Brain pericyte (primary cell): ENCODE measurements around the gene CAP1.
"Not testable (repeated sequence)": the region's sequence is repeated elsewhere in the genome, so short reads cannot be mapped to it uniquely, and the experiment has no call there.

ENCODE experiments used
- DNase-seq: peaks from one replicate; pipeline ENCODE4 v3.0.0-alpha.2; 2012; ENCODE audit warnings: low read depth, low spot score

The CAP1 gene

DNA sequence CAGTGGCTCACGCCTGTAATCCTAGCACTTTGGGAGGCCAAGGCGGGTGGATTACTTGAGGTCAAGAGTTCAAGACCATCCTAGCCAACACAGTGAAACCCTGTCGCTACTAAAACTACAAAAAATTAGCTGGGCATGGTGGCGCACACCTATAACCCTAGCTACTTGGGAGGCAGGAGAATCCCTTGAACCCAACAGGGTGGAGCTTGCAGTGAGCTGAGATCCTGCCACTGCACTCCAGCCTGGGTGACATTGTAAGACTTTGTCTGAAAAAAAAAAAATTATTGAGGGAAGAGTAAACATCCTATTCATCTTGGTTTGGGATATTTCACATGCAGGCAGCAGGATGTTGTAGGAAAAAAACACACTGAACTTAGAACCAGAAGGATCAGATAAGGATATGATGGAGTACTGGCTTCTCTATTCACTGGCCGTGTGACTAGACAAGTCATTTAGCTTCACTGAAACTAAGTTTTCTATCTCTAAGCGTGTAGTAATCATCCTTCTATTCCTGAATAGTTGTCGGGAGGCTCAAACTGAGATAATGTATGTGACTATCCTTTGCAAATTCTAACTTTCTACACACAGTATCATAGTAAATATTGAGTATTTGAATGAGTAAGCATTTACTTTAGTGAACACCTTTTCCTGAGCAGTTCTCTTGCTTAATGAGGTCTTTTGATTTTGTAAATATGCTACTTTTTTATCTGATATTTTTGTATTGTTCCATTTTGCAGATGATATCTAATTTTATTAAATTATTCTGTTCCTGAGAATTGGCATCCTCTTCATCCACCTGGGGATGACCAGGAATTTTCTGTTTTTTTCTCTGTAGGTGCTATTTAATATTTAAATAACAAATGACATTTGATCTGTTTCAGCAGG lies 18.2 kb downstream of the CAP1 start:
- DNase-seq, result no peak

DNA sequence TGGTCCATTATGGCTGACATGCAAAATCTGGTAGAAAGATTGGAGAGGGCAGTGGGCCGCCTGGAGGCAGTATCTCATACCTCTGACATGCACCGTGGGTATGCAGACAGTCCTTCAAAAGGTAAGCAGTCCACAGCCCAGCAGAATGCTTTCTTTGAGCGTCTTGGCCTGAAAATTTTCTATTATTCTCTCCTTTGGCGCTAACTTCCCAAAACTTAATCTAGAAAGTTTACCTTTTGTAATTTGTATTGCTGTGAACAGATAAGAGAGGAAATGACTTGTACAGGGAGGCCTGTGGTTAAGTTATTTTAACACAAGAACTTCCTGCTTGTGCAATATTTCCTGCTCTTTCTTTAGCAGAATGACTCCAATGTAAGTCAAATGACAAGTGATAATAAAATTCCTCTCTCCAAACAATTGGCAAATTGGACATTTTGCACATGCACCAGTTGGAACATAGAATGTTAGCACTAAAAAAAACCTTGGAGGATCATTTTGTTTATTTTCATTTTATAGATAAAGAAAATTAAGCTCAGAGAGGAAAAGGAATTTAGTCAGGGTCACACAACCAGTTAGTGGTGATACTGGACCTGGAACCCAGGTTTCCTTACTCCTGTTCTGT lies 18.9 kb downstream of the CAP1 start:
- no peak for DNase-seq

DNA sequence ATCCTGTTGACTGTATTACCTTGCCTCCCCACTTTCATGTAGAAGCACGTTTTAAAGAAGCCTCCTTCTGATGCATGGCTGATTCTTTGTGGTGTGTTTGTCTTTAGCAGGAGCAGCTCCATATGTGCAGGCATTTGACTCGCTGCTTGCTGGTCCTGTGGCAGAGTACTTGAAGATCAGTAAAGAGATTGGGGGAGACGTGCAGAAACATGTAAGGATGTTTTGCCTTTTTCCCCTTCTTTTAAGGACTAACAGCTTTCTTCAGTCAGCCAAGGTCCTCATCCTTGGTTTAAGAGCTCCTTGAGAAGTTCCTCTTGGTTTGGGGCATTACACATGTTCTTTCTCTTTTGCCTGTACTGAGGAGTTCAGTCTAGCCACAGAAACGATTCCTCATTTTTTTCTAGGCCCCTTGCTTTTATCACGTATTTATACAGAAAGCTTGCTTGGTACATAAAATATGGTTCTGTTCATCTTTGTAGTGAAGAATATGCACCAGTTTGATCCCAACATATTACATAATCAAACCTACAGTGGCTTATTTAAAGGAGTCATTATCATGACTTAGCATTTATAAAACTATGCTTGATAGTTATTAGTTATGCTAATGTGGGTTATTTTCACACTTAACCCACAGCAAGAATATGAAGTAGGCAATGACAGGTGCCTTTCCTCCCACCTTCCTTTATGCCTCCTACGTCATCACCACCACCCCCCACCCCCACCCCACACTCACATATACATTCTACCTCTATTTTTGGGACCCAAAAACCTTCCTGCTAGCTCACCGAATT lies 19.6 kb downstream of the CAP1 start:
- DNase-seq, result no peak

DNA sequence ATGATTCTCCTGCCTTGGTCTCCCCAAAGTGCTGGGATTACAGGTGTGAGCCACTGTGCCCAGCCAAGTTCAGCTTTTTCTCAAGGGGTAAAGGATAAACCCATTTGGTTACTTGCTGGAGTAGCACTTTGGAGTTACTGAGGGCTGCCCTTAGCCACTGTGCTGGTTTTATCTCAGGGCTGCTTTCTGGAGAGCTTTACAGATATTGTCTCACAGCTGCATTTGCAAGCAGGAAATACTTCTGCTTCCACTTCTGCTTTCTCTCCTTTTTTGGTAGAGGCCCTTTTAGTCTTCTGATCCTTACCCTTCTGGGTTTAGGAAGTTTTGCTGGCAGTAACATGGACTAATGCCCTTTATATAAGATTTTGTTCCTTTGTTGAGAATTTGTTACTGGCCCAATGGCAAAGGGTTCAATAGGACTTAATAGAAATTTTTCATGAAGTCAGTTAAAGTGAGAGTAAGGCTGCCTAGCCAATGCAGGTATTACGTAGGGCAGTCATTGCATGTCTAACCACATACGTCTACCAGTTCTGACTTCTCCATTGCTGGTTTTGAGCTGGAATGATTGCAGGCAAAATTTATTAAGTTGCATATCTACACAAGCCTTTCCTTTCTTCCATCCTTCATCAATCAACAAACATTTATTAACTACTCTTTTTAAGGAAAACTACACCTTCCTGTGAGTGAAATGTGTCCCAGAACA lies 24.4 kb downstream of the CAP1 start:
- no peak for DNase-seq

DNA sequence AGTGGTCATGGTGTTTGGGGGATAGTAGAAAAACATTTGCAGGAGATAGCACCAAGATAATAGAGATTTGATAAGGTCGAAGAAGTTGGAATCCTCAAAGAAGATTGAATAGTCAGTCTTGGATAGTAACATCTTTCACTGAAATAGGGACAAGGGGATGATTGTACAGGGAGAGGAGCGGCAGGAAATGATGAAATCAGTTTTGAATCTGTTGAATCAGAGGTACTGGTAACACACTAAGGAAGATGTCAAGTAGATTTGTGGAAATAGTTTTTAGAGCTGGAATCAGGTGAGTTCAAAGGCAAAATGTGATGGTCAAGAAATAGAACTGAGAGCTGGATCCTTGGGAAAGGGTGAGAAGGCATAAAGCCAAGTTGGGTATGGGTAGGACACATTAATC lies 26.5 kb downstream of the CAP1 start:
- DNase-seq, result no peak

DNA sequence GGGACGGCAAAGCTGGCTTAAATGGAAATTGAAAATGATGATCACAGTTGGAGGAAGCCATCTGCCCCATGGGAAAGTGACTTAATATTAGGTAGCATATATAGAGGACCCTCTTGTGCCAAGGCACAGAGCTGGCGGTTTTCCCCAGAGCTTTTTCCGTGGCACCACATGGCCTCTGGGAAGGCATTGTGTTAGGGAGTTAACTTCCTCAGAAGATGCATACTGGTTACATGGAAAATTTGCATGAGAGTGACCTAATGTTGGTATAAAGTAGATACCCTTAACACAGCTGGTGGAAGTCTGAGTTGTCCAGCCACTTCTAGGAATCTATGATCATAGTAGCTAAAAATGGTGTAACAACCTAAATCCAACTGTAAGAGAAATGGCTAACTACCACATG lies 27.3 kb downstream of the CAP1 start:
- DNase-seq, result no peak

DNA sequence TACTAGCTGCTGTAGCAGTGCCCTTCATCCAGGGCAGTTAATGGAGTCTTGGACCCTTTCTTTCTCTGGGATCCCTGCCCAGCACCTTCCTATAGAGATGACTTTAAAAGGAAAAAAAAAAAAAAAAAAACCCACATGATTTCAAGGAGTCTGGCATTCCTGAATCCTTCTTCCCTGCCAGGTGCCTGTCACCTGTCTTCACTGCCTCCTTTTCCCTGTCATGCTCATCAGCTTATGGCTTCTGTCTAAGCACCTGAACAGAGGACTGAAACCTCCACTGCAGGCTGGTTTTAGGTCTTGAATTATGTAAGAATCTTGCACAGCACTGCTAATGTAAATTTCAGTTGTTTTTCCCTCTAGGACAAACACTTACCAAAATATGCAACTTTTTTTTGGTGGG lies 31.6 kb downstream of the CAP1 start:
- DNase-seq, result no peak

DNA sequence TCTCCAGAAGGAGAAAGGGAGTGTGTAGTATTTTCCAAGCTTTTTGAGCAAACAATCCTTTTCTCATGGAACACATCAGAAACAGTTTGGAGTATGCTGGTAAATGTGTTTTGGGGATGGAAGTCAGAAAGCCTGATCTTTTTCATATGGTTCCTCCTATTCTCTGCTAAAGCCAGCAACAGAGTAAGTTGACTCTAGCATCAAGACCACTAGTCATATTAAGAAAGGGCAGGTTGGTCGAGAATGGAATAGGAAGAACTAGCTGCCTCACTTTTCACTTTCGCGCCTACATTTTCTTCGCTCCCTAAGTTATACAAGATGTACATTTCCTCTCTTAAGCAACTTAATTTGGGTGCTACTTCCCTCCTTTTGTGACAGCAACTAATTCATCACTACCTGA lies 32.5 kb downstream of the CAP1 start:
- no peak for DNase-seq

DNA sequence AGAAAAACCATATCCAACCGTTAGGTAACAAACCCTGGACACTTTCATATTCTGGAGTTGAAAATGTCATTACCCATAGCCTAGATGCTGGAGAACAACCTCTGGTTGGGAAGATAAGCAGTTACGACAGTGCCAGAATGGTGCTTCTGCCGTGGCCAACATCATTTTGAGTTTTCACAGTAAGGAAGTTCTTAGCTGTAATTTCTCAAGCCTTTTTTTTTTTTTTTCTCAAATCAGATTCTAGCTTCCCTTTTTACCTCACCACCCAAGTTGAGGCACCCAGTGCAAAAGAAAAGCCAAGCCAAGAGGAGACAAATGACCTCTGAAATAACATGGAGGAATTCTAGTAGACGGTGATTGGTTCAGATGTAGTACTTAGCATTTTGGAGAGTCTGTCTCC lies 34.7 kb downstream of the CAP1 start:
- no peak for DNase-seq

DNA sequence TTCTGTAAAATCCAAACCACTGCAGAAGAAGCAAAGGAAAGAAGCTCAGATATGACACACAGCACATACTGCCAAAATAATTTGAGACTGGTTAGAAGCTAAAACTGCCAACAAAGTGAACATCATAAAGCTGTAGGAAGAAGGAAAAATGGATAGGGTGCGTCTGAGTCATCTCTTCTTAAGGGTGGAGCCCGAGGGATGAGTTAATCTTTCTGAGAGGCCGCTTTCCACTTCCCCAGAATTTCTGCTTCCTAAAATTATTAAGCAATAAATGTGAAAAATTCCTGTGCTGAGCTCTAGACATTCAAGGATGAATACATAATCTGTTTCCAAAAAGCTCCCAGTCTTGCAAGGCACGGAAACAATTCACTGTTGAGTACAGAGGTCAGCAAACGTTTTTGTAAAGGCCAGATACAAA lies 36.4 kb downstream of the CAP1 start:
- no peak for DNase-seq

DNA sequence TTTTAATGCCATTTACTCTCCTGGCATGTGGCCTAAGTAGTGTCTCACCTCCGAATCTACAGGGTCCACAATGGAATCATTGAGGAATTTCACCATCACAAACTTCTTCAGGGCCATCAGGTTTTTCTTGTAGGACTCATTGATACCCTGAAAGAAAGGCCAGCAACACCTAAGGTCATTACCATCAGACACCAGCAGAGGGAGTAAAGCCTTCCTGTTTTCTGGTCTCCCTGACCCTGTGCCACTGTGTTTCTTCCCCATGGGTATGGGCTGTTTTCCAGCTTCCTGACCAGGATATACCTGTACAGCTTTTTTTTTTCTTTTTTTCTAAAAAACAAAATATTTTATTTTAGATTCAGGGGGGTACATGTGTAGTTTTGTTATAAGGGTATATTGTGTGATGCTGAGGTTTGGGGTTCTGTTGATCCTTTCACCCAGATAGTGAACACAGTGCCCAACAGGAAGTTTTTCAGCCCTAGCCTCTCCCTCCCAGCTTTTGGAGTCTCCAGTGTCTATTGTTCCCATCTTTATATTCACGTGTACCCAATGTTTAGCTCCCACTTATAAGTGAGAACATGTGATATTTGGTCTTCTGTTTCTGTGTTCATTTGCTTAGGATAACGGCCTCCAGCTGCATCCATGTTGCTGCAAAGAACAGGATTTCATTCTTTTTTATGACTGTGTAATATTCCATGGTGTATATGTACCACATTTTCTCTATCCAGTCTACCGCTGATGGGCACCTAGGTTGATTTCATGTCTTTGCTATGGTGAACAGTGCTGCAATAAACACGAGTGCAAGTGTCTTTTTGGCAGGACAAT lies 38.2 kb downstream of the CAP1 start:
- DNase-seq, result no peak

DNA sequence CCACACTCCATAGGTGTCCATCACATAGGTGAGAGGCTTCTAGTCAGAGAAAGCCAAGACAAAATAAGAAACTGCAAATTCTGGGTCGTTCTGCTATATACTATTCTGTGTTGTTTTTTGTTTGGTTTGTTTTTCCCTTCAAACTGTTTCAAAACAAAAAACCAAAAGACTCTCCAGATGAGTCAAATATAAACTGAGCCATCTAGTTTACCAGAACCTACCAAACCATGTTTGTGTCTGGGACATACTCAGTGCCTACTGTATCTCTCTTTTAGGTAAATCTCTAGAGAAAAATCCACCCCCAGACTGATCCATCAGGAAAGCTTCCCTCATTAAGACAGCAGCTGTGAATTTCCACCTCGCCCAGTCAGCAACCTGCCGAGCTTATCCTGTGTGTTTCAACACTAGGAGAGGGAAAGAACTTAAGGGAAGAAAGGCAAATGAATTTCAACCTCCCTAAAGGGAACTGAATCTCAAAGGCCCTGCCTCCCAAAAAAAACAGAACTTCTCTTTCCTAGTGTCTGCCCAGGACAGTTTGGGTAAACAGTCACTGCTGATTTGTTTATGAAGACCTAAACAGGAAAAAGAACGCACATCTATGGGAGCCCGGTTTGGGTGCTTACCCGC lies 39.4 kb downstream of the CAP1 start:
- no peak for DNase-seq

DNA sequence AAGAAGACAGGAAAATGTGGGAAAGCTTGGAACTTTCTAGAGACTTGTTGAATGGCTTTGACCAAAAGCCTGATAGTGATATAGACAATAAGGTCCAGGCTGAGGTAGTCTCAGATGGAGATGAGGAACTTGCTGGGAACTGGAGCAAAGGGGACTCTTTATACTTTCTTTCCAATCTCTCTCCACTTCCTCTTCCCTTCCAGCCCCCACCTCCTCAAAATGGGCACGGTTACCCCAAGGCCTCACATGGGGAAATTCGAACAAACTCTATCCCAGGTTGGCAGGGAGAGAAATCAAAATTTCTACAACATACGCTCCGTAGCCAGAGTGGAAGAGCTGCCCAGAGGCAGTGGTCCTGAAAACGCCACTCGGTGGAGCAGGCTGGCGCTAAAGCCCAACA lies 41.3 kb downstream of the CAP1 start:
- no peak for DNase-seq

DNA sequence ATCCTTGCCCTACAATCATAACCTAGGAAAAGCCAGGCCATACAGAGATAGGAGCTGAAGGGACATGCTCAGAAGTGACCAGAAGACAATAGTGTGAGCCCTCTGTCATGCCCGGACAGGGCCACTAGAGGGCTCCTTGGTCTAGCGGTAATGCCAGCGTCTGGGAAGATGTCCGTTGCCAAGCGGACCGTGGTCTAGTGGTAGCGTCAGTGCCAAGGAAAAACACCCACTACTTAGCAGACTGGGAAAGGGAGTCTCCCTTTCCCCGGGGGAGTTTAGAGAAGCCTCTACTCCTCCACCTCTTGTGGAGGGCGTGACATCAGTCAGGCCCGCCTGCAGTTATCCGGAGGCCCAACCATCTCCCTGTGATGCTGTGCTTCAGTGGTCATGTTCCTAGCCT lies 44.2 kb downstream of the CAP1 start:
- DNase-seq, result not testable (repeated sequence)

DNA sequence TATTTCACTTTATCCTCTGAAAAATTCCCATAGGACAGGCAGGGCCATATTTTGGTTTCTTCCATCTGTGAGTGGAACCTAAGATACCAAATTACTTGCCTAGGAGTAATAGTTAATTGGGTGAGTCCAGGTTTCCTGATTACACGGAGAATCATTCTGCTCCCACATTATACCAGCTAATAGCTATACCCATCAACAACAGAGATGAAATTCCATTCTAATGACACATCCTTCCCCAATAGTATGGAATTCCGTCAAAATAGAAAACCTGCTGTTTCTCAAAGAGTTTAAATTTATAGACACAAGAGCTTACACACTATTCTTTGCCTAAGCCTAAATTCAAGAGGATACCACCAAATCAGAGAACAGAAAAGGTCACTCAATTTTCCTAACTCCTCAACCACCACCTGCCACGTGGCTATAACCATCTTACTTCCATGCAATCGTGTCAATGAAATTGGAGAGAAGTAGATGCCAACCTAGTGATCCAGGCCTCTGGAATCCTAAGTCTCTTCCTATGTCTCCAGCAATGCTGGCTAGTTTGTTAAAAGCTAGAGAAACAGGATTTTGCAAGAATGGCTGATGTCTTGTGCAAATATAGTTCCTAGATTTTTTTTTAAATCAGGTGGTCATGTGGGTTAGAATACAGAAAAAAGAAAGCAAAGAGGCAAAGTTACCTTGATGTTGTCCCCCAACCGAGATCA lies 50.3 kb downstream of the CAP1 start:
- DNase-seq, result no peak

DNA sequence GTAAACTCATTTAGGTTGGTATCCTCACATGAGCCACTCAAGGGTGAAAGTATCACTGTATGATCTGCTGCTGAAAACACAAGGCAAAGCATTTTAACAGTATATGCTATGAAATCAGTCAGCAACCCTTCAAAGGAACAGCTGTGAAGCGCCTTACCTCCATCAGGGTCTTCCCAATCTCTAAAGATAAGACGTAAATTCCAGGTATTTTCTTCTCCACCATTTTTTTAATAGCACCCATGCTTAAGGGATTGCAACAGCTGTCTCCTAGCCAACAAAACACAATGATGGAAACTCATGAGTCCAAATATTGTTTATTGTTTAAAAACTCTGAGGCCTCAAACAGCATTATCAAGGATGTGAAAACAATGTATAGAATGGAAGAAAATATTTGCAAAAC lies 51.7 kb downstream of the CAP1 start:
- DNase-seq, result no peak

DNA sequence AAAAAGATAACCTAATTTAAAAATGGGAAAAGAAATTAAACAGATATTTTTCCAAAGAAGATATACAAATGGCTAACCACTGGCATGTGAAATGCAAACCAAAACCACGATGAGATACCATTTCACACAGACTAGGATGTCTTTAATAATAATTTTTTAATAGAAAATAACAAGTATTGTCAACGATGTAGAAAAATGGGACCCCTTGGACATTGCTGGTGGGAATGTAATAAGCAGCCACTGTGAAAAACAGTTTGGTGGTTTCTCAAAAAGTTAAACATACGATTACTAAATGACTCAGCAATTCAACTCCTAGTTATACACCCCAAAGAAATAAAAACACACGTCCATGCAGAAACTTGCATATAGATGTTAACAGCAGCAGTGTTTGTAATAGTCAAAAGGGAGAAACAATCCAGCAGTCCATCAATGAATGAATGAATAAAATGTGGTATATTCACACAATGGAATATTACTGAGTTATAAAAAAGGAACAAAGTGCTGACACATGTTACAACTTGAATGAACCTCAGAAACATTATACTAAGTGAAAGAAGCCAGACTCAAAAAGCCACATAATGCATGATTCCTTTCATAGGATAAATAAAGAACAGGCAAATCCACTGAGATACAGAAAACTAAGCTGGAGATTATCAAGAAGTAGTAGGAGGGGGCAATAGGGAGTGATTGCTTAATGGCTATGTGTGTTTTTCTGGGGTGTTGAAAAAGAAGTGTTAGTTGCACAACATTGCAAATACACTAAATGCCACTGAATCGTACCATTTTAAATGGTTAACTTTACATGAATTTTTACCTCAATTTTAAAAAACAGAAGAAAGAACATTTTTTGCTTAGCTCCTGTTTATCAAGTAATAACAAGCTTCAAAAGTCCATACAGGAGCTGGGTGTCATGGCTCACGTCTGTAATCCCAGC lies 52.4 kb downstream of the CAP1 start:
- no peak for DNase-seq

DNA sequence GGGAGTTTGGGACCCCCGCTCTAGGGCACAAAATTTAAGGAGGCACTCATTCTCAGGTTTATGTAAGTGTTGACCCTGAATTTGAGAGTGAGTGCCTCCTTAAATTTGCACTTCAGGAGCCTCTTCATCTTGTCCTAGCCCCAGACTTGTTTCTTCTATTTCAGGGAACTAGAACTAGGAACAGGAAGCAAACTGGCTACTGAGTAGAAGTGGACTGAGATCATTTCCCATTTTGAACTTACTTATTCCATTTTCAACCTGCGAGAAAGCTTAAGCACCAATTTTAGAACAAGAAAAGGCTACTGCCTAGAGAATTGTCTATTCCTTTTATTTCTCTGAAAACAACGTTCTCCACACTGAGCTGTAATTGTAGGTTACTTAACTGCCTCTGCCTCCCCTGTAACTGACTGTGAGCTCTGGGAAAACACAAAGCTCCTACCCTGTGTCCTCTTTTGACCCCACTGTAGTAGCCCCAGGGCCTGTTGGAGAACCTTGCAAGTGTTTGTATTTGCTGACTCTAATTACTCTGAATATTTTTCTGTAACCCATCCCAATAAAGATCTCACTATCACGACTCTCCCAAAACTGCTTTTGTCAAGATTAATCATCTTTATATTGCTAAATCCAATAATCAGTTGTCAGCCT lies 54.1 kb downstream of the CAP1 start:
- DNase-seq, result no peak
